Activated naive CD8-positive, alpha-beta T cell treated with anti-CD3 and anti-CD28 coated beads for 36 hours (primary cell): Measurements from ENCODE around the gene ZDHHC8. TPM values are rescaled to one million over a fixed set of nuclear protein-coding genes. Genes with fewer than 3 reads are reported as not detected.

Experiments
- DNase-seq: peaks from one replicate; pipeline ENCODE4 v3.0.0; 2021
- H3K27ac Mint-ChIP-seq: one replicate; pipeline ENCODE4 v1.8.0; 2022; ENCODE audit warnings: mild to moderate bottlenecking, moderate library complexity, mixed read lengths
- H3K27me3 Mint-ChIP-seq: one replicate; pipeline ENCODE4 v1.8.0; 2022; ENCODE audit warnings: mild to moderate bottlenecking, mixed read lengths
- H3K36me3 Mint-ChIP-seq: one replicate; pipeline ENCODE4 v1.8.0; 2021; ENCODE audit warnings: mild to moderate bottlenecking, mixed read lengths
- H3K4me1 Mint-ChIP-seq: one replicate; pipeline ENCODE4 v1.8.0; 2021; ENCODE audit warnings: mixed read lengths
- H3K4me3 Mint-ChIP-seq: one replicate; pipeline ENCODE4 v1.8.0; 2022; ENCODE audit warnings: mild to moderate bottlenecking, moderate library complexity, mixed read lengths
- H3K9me3 Mint-ChIP-seq: one replicate; pipeline ENCODE4 v1.8.0; 2022; ENCODE audit warnings: mixed read lengths
- total RNA-seq, 2 experiments: library from RNA; stranded (reverse); gene quantifications; one replicate each; pipeline ENCODE4 v1.2.3, GENCODE V29; 2021

ZDHHC8 gene
- total RNA-seq, 2 experiments from 2014 or later, result 63.4 to 66.6 TPM

DNA sequence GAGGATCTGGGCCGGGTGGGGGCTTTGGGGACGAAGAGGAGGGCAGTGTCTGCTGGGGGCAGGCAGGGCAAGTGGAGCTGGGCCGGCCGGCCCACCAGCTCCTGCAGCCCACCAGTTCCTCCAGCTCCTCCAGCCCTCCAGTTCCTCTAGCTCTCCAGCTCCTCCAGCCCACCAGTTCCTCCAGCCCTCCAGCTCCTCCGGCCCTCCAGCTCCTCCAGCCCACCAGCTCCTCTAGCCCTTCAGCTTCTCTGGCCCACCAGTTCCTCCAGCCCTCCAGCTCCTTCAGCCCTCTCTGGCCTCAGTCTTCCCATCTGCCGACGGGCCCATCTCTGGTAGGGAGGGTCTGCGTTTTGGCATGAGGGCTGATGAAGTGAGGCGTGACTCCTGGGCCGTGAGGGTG, 28.4 kb downstream of the ZDHHC8 start:
- DNase-seq, result no peak
- peaks cover 3% of the 10 kb centered on the region for H3K9me3 Mint-ChIP-seq
- peaks cover 4% of the 10 kb centered on the region for H3K4me1 Mint-ChIP-seq
- peaks cover 3% of the 10 kb centered on the region for H3K36me3 Mint-ChIP-seq
- no peak overlapping the region for H3K27ac Mint-ChIP-seq
- no peaks in the 10 kb centered on the region for H3K27me3 Mint-ChIP-seq
- H3K4me3 Mint-ChIP-seq, result no peak overlapping the region

DNA sequence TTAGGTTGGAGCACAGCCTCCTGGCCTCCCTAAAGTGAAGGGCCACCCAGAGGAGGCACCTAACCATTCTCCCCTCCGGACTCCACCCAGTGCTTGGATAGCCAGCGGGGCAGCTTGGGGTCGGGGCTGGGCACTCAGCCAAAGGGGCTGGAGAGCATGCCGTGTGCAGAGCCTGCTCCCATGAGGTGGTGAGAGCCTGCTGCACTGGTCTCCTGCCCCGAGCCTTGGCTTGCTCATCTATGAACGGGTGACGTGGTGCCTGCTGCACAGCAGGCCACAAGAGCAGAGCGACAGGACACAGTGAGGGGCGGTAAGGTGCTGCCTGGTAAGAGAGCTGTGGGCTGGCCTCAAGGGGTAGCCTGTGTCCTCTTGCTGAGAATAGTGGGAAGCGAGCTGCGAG, 33.3 kb downstream of the ZDHHC8 start:
- no peak for DNase-seq
- H3K4me1 Mint-ChIP-seq, result peaks cover 2% of the 10 kb centered on the region
- H3K9me3 Mint-ChIP-seq, result peaks cover 3% of the 10 kb centered on the region
- H3K36me3 Mint-ChIP-seq, result peaks cover 3% of the 10 kb centered on the region
- H3K27me3 Mint-ChIP-seq, result no peaks in the 10 kb centered on the region
- no peak overlapping the region for H3K4me3 Mint-ChIP-seq
- no peak overlapping the region for H3K27ac Mint-ChIP-seq

GRCh38 chr22:20165421-20165820, 33.8 kb downstream of the ZDHHC8 start:
- peaks cover 3% of the 10 kb centered on the region for H3K9me3 Mint-ChIP-seq
- no peak overlapping the region for H3K27ac Mint-ChIP-seq
- peaks cover 3% of the 10 kb centered on the region for H3K36me3 Mint-ChIP-seq
- no peaks in the 10 kb centered on the region for H3K27me3 Mint-ChIP-seq
- H3K4me3 Mint-ChIP-seq, result no peak overlapping the region
- no peak for DNase-seq
- H3K4me1 Mint-ChIP-seq, result peaks cover 2% of the 10 kb centered on the region

GRCh38 chr22:20165913-20166312, 34.3 kb downstream of the ZDHHC8 start:
- H3K27me3 Mint-ChIP-seq, result no peaks in the 10 kb centered on the region
- H3K4me3 Mint-ChIP-seq, result no peak overlapping the region
- H3K4me1 Mint-ChIP-seq, result peaks cover 2% of the 10 kb centered on the region
- H3K36me3 Mint-ChIP-seq, result peaks cover 3% of the 10 kb centered on the region
- peaks cover 3% of the 10 kb centered on the region for H3K9me3 Mint-ChIP-seq
- no peak overlapping the region for H3K27ac Mint-ChIP-seq
- no peak for DNase-seq

GRCh38 chr22:20166703-20167102, 35.1 kb downstream of the ZDHHC8 start:
- no peak for DNase-seq
- Mint-ChIP-seq H3K27ac (no peak overlapping the region), H3K36me3 (peaks cover 3% of the 10 kb centered on the region), H3K4me3 (no peak overlapping the region), H3K4me1 (peaks cover 2% of the 10 kb centered on the region), H3K27me3 (no peaks in the 10 kb centered on the region), H3K9me3 (peaks cover 3% of the 10 kb centered on the region)

GRCh38 chr22:20167643-20168322, 36.2 kb downstream of the ZDHHC8 start:
- Mint-ChIP-seq H3K4me1 (peaks cover 2% of the 10 kb centered on the region), H3K27ac (no peak overlapping the region), H3K36me3 (peaks cover 3% of the 10 kb centered on the region), H3K9me3 (peaks cover 3% of the 10 kb centered on the region), H3K27me3 (no peaks in the 10 kb centered on the region), H3K4me3 (no peak overlapping the region)
- no peak for DNase-seq

DNA sequence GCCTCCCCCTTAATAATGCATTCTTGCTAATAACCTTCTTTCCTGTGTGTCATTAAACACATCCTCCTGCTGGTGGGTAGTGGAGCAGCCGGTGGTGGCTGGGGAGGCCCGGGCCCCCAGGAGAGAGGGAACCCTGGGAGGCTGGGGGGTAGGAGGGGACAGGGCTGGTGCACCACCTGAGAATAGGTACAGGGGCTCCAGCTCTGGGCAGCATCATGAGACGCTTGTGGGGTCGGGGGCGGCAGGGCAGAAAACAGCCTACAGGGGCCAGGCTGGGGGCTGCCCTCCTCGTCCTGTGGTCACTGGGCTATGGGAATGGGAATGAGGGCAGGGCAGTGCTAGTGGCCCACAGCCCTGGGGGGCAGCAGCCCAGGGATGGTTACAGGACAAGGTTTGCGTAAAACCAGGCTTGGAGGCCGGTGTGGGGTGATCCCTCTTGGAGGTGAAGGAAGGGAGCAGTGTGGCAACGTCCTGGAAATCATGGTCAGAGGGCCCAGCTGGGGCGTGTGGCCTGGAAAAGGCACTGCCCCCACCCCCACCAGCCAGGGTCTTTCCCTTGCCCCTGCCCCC, 37.7 kb downstream of the ZDHHC8 start:
- Mint-ChIP-seq H3K4me1 (peaks cover under 1% of the 10 kb centered on the region), H3K4me3 (no peak overlapping the region), H3K27ac (no peak overlapping the region), H3K9me3 (peaks cover under 1% of the 10 kb centered on the region), H3K27me3 (no peaks in the 10 kb centered on the region), H3K36me3 (peaks cover under 1% of the 10 kb centered on the region)
- DNase-seq, result no peak

DNA sequence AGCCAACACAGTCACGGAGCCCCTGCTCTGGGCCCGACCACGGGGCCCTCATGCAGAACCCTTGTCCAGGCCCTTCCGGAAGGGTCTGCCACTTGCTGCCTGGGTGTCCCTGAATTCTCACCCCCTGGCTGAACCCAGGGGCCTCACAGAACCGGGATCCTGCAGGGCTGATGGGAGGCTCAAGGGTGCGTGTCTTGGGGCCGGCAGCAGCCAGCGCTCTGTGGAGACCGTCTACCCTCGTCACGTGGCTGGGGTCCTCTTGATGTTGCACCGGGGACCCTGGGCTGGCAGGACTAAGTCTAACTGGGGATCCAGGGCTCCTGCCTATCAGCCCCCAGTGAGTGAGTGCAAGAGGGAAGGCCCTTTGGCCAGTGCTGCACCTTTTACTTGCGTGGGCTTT, 38.6 kb downstream of the ZDHHC8 start:
- H3K4me1 Mint-ChIP-seq, result no peaks in the 10 kb centered on the region
- H3K4me3 Mint-ChIP-seq, result no peak overlapping the region
- H3K27me3 Mint-ChIP-seq, result no peaks in the 10 kb centered on the region
- no peak overlapping the region for H3K27ac Mint-ChIP-seq
- DNase-seq, result no peak
- H3K9me3 Mint-ChIP-seq, result no peaks in the 10 kb centered on the region
- H3K36me3 Mint-ChIP-seq, result no peaks in the 10 kb centered on the region

DNA sequence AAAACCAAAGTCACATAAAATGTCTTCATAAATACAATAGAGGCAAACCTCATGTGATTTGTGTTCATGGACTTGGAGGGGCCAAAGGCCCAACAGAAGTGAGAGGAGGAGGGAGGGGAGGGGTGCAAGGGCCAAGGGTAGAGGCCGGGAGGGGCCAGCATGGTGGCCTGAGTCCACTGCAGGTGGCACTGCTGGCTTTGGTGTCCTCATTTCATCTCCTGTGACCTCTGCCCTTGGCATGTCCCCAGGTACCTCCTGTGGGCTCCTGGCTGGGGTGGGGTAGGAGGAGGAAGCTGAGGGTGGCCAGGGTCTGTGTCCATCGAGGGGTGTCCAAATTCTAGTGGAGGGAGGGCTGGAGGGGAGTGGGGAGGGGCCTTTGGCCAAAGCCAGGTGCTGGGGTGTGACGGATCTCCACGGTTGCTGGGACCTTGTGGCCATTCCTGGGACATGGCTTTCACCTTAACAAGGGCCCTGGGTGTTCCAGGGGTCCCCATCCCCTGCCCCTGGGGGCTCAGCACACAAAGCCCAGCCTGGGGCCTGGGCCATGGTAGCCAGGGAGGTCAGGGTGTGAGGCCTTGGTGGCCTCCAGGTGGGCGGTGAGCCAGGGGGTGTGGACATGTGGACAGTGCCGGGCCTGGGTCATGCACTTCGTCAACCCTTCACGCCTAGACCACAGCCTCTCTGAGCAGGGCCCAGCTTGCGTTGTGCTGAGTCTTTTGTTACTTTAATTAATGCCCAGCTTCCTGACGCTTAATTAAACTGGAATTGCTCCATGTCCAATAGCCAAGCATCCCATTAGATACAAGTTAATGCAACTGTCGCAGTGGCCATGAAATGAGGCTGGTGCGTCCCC, 39.9 kb downstream of the ZDHHC8 start:
- Mint-ChIP-seq H3K9me3 (no peaks in the 10 kb centered on the region), H3K27ac (no peak overlapping the region), H3K27me3 (no peaks in the 10 kb centered on the region), H3K36me3 (no peaks in the 10 kb centered on the region), H3K4me1 (no peaks in the 10 kb centered on the region), H3K4me3 (no peak overlapping the region)
- no peak for DNase-seq

GRCh38 chr22:20172141-20172613, 40.6 kb downstream of the ZDHHC8 start:
- Mint-ChIP-seq H3K9me3 (no peaks in the 10 kb centered on the region), H3K4me3 (no peak overlapping the region), H3K36me3 (no peaks in the 10 kb centered on the region), H3K4me1 (no peaks in the 10 kb centered on the region), H3K27me3 (no peaks in the 10 kb centered on the region), H3K27ac (no peak overlapping the region)
- DNase-seq, result no peak

DNA sequence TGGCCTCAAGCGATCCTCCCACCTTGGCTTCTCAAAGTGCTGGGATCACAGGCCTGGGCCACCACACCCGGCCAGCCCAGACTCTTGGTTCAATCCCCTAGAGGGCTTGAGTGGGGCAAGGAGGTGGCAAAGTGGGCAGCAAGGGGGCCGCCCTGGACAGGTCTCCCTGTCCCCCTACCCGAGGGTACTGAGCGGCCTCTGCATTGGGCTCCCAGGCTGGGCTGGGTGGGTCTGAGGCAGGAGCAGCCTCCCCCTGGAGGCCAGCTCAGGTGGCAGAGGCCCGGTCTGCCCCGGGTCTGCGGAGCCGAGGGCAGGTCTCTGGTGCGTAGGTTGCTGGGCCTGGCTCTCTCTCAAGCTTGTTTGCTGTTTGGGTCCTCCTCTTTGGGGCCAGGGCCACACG, 41.6 kb downstream of the ZDHHC8 start:
- H3K27me3 Mint-ChIP-seq, result no peaks in the 10 kb centered on the region
- H3K4me3 Mint-ChIP-seq, result no peak overlapping the region
- no peaks in the 10 kb centered on the region for H3K9me3 Mint-ChIP-seq
- H3K4me1 Mint-ChIP-seq, result no peaks in the 10 kb centered on the region
- no peak overlapping the region for H3K27ac Mint-ChIP-seq
- DNase-seq, result no peak
- no peaks in the 10 kb centered on the region for H3K36me3 Mint-ChIP-seq

DNA sequence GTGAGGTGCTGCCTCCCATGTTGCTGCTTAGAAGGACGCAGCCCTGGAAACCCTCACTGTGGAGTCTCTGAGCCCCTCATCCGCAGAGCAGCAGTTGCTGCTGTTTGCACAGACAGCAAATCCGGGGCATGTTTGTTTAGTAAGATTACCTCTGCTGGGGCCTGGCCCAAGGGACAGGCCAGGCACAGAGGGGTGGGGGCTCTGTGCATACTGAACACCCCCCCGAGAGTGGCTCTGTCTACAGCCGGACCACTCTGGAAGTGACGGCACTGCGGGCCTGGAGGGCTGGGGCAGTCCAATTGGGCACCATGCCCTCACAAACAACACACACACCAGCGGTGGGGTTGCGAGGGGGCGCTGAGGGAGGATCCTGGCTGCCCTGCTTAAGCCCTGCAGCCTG, 42.2 kb downstream of the ZDHHC8 start:
- H3K9me3 Mint-ChIP-seq, result no peaks in the 10 kb centered on the region
- no peak overlapping the region for H3K27ac Mint-ChIP-seq
- H3K36me3 Mint-ChIP-seq, result no peaks in the 10 kb centered on the region
- H3K4me3 Mint-ChIP-seq, result no peak overlapping the region
- no peak for DNase-seq
- no peaks in the 10 kb centered on the region for H3K4me1 Mint-ChIP-seq
- H3K27me3 Mint-ChIP-seq, result no peaks in the 10 kb centered on the region

DNA sequence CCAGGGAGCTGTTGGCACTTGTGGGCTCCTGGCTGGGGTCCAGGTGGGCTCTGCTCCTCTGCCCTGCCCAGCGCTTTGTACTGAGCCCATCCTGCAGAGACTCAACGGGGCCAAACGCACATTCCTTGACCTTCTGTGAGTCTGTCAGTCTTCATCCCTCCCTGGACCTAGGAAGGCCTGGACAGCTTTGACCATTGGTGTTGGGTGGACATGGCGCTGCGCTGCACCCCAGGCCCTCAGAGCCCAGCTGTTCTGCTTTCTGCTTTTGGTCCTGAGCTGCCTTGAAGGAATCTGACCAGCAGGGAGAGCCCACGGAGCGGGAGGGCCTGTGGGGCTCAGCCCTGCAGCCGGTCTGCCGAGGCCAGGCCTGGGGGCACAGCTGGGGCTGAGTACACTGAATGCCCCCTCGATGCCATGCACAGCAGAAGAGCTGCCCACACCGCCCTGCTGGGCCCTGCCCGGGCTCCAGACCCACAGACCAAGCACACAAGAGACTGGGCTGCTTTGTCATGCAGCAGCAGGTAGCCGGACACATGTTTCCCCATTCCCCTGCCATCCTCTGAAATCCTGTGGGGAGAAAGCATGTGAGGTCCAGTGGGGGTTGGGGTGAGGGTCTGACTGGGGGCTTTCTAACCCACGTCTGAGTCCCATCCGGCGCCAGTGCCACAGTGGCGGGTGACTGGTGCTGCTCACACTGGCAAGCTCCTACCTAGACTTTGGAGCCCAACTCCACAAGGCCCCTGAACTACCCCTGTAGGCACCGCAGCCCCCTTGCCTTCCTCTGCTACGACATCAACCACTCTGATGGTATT, 43.4 kb downstream of the ZDHHC8 start:
- no peak overlapping the region for H3K27ac Mint-ChIP-seq
- no peaks in the 10 kb centered on the region for H3K4me1 Mint-ChIP-seq
- H3K4me3 Mint-ChIP-seq, result no peak overlapping the region
- no peaks in the 10 kb centered on the region for H3K9me3 Mint-ChIP-seq
- H3K27me3 Mint-ChIP-seq, result no peaks in the 10 kb centered on the region
- DNase-seq, result no peak
- H3K36me3 Mint-ChIP-seq, result no peaks in the 10 kb centered on the region

DNA sequence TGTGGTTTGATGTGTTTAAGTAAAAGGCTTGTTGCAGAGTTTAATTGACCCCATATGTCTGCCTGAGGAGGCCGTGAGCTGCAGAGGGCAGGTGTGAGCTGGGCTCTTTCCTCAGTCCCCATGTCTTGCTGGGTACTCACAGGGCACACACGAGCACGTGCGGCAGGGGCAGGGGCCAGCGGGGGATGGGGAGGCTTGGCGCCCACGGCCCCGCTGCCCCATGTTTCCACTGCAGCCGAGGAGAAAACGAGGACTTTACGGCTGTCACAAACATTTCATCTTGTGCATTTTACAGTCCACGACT, 43.9 kb downstream of the ZDHHC8 start:
- Mint-ChIP-seq H3K4me1 (no peaks in the 10 kb centered on the region), H3K4me3 (no peak overlapping the region), H3K36me3 (no peaks in the 10 kb centered on the region), H3K27ac (no peak overlapping the region), H3K9me3 (no peaks in the 10 kb centered on the region), H3K27me3 (no peaks in the 10 kb centered on the region)
- DNase-seq, result no peak
